HFF-Myc (cell line): ENCODE measurements around the gene FBXL16.

Experiments
- DNase-seq: peaks from one replicate; pipeline ENCODE4 v3.0.0-alpha.2; 2011; ENCODE audit warnings: low read depth; ENCODE audit errors: extremely low read depth
- H3K4me3 ChIP-seq: replicated peaks from 2 replicates; pipeline ENCODE4 v1.5.1; 2011; ENCODE audit warnings: low read depth, mild to moderate bottlenecking, control low read depth, low read length
- CTCF ChIP-seq: IDR thresholded peaks from 2 replicates; pipeline ENCODE4 v1.5.1; 2012; ENCODE audit warnings: mild to moderate bottlenecking, low read depth, low read length, control low read depth; ENCODE audit errors: missing control alignments

FBXL16 gene

GRCh38 chr16:668519-669171 lies 37.0 kb downstream of the FBXL16 start:
- TF ChIP-seq CTCF = no peak
- H3K4me3 ChIP-seq = peak overlapping the region; percentile 96
- no peak for DNase-seq

- no peak for DNase-seq
- peak within 1 kb of the TSS; percentile 96 for H3K4me3 ChIP-seq
- peak; percentile 69 for TF ChIP-seq CTCF
Observed at GRCh38 chr16:667780-668518, 37.7 kb downstream of the FBXL16 start, which contains the start of gene RHOT2. Gene RHOT2 (plus strand): TSS chr16:668132. CDS start chr16:668200, 68 bp downstream.

GRCh38 chr16:667113-667779 lies 38.4 kb downstream of the FBXL16 start:
- H3K4me3 ChIP-seq = no peak overlapping the region
- no peak for DNase-seq
- no peak for TF ChIP-seq CTCF

- no peak for DNase-seq
- no peak for TF ChIP-seq CTCF
- no peak overlapping the region for H3K4me3 ChIP-seq
Observed at GRCh38 chr16:666572-666971, 39.0 kb downstream of the FBXL16 start.

- no peak overlapping the region for H3K4me3 ChIP-seq
- no peak for TF ChIP-seq CTCF
- DNase-seq = no peak
Observed at GRCh38 chr16:662597-662996, 43.0 kb downstream of the FBXL16 start.

- no peak for TF ChIP-seq CTCF
- H3K4me3 ChIP-seq = no peak overlapping the region
- no peak for DNase-seq
Observed at GRCh38 chr16:662095-662494, 43.5 kb downstream of the FBXL16 start.
